HepG2 (cell line): ENCODE results near the gene TYMP. TPM values are rescaled to one million over a fixed set of nuclear protein-coding genes. Genes with fewer than 3 reads are reported as not detected.

Experiments
- ATAC-seq: fragments of 200-7000 bp; cut with Tn5 transposase; 3 replicates; pipeline ENCODE4 v1.9.1; 2020; ENCODE audit warnings: mild to moderate bottlenecking, moderate library complexity
- BruUV-seq: library from RNA; stranded (reverse); fragments of 400-500 nt; replicated peaks from 2 replicates; lab custom pipeline; 2021; lab: Mats Ljungman, UMichigan
- CTCF ChIA-PET: fragments of 300-600 bp; formaldehyde crosslinking; extraction: SDS; loops from one replicate; lab custom pipeline; 2021; ENCODE audit warnings: low total read pairs, inconsistent platforms, low intra/inter-chr PET ratio; lab: Yijun Ruan, JAX
- POLR2A ChIA-PET: fragments of 350-600 bp; sonication (Branson Sonifier 250); formaldehyde crosslinking; loops from one replicate; lab custom pipeline; 2020; ENCODE audit warnings: antibody characterized with exemption, inconsistent platforms; lab: Yijun Ruan, JAX
- DNase-seq: peaks from one replicate; pipeline ENCODE4 v3.0.0-alpha.2; 2015; ENCODE audit warnings: low spot score
- FAIRE-seq: peaks from 3 replicates; lab custom pipeline; 2011; peaks lifted over from hg19 to GRCh38; lab: Jason Lieb, UNC
- H2AFZ ChIP-seq: one replicate; pipeline ENCODE4 v1.6.1; 2011; ENCODE audit warnings: low read length, inconsistent platforms
- H3K27ac ChIP-seq: fragments of 300-600 bp; 3 replicates; pipeline ENCODE4 v1.8.0; 2011; ENCODE audit warnings: mixed run types, mild to moderate bottlenecking, mixed read lengths, low read length, inconsistent platforms; ENCODE audit not compliant: insufficient read depth; ENCODE audit errors: extremely low read length
- H3K27me3 ChIP-seq, 2 experiments: fragments of 200-600 bp in 1 of 2; 2 replicates in 1 of 2; 3 replicates in 1 of 2; pipeline versions ENCODE4 v1.6.0 to v1.8.0; 2011; ENCODE audit warnings: low read length in 2 of 2, mild to moderate bottlenecking in 2 of 2, moderate library complexity in 2 of 2, inconsistent platforms in 1 of 2; ENCODE audit not compliant: insufficient read depth in 2 of 2, control insufficient read depth in 1 of 2
- H3K36me3 ChIP-seq, 2 experiments: fragments of 200-600 bp in 1 of 2; replicated peaks in 1 of 2; 2 replicates in 1 of 2; 3 replicates in 1 of 2; pipeline versions ENCODE4 v1.5.1 to v1.8.0; 2011; ENCODE audit warnings: low read length in 2 of 2, inconsistent platforms in 1 of 2; ENCODE audit not compliant: insufficient read depth in 2 of 2, control insufficient read depth in 1 of 2
- H3K4me1 ChIP-seq: 2 replicates; pipeline ENCODE4 v1.5.1; 2012; ENCODE audit warnings: low read length, inconsistent platforms; ENCODE audit not compliant: insufficient read depth
- H3K4me2 ChIP-seq: 2 replicates; pipeline ENCODE4 v1.6.0; 2011; ENCODE audit warnings: low read depth, low read length, inconsistent platforms
- H3K4me3 ChIP-seq, 3 experiments: fragments of 200-600 bp in 1 of 3; sonication (generic), shearing (Covaris generic) in 1 of 3; replicated peaks in 1 of 3; 2 replicates each; pipeline ENCODE4 v1.5.1; 2011 to 2016; ENCODE audit warnings: low read length in 3 of 3, inconsistent platforms in 2 of 3, low read depth in 2 of 3, mild to moderate bottlenecking in 2 of 3, control low read depth in 1 of 3, mixed read lengths in 1 of 3; ENCODE audit not compliant: insufficient read depth in 1 of 3
- H3K79me2 ChIP-seq: one replicate; pipeline ENCODE4 v1.6.1; 2011; ENCODE audit warnings: low read length, inconsistent platforms; ENCODE audit not compliant: insufficient read depth
- H3K9ac ChIP-seq: 2 replicates; pipeline ENCODE4 v1.6.0; 2011; ENCODE audit warnings: mild to moderate bottlenecking, low read depth, low read length, inconsistent platforms; ENCODE audit not compliant: insufficient read depth
- H3K9me3 ChIP-seq: 2 replicates; pipeline ENCODE4 v1.5.1; 2012; ENCODE audit warnings: mild to moderate bottlenecking, low read length
- H4K20me1 ChIP-seq: 2 replicates; pipeline ENCODE4 v1.6.0; 2011; ENCODE audit warnings: inconsistent platforms, mild to moderate bottlenecking, low read length, moderate library complexity; ENCODE audit not compliant: insufficient read depth
- ARID2 ChIP-seq: sonication (generic); formaldehyde crosslinking; IDR thresholded peaks from 2 replicates; pipeline ENCODE4 v1.8.1; 2022; ENCODE audit warnings: mild to moderate bottlenecking, missing genetic modification reagents, borderline replicate concordance
- BCL3 ChIP-seq: sonication (generic); formaldehyde crosslinking; IDR thresholded peaks from 2 replicates; pipeline ENCODE4 v1.5.1; 2020; ENCODE audit warnings: mild to moderate bottlenecking, missing genetic modification reagents, moderate library complexity
- DNMT3B ChIP-seq: conservative IDR thresholded peaks from 2 replicates; pipeline ENCODE4 v1.6.1; 2016; ENCODE audit warnings: missing biosample characterization, control low read depth
- FOXK2 ChIP-seq: fragments of 450-650 bp; IDR thresholded peaks from 2 replicates; pipeline ENCODE4 v1.6.1; 2016
- GLMP ChIP-seq: sonication (generic); formaldehyde crosslinking; IDR thresholded peaks from 2 replicates; pipeline ENCODE4 v1.9.0; 2021; ENCODE audit warnings: missing genetic modification reagents, mild to moderate bottlenecking, borderline replicate concordance
- GTF3A ChIP-seq: sonication (generic); formaldehyde crosslinking; conservative IDR thresholded peaks from 2 replicates; pipeline ENCODE4 v1.4.0; 2020; ENCODE audit warnings: mild to moderate bottlenecking, missing genetic modification reagents
- JUN ChIP-seq: sonication (generic); formaldehyde crosslinking; IDR thresholded peaks from 2 replicates; pipeline ENCODE4 v1.4.0; 2020; ENCODE audit warnings: mild to moderate bottlenecking, missing genetic modification reagents
- MXD4 ChIP-seq: IDR thresholded peaks from 2 replicates; pipeline ENCODE4 v1.6.1; 2016; ENCODE audit warnings: mild to moderate bottlenecking, missing biosample characterization, missing genetic modification reagents
- NFIC ChIP-seq: IDR thresholded peaks from 2 replicates; pipeline ENCODE4 v1.6.1; 2012; ENCODE audit warnings: mild to moderate bottlenecking, low read length, inconsistent platforms
- SNAI1 ChIP-seq: sonication (generic); formaldehyde crosslinking; IDR thresholded peaks from 2 replicates; pipeline ENCODE4 v1.5.0; 2020; ENCODE audit warnings: mild to moderate bottlenecking, missing genetic modification reagents, borderline replicate concordance
- ZBTB25 ChIP-seq: IDR thresholded peaks from 2 replicates; pipeline ENCODE4 v1.6.1; 2018; ENCODE audit warnings: missing genetic modification reagents
- ZNF234 ChIP-seq: sonication (generic); formaldehyde crosslinking; conservative IDR thresholded peaks from 2 replicates; pipeline ENCODE4 v1.5.1; 2020; ENCODE audit warnings: mild to moderate bottlenecking, missing genetic modification reagents
- ZNF839 ChIP-seq: sonication (generic); formaldehyde crosslinking; IDR thresholded peaks from 2 replicates; pipeline ENCODE4 v1.4.0; 2020; ENCODE audit warnings: missing genetic modification reagents, mild to moderate bottlenecking, borderline replicate concordance
- WGBS: methylation state at CpG from one replicate; pipeline ENCODE4 v1.1.6; 2017; ENCODE audit warnings: low lambda C conversion rate; 5-methylcytosine and 5-hydroxymethylcytosine counted together
- in situ Hi-C: cut with HindIII; loops from 2 replicates; pipeline ENCODE4 v1.10.0; 2017; ENCODE audit warnings: low pct_unique_long_range_greater_than_20kb; ENCODE audit not compliant: extremely low pct_ligation_motif_present
- intact Hi-C: fragments of 100-400 bp; cut with micrococcal nuclease; formaldehyde crosslinking; loops from one replicate; pipeline ENCODE4 v1.10.0; 2022; ENCODE audit not compliant: unreplicated experiment
- polyA plus RNA-seq, 8 experiments: library from polyadenylated mRNA; depleted of rRNA in 3 of 8; stranded (reverse) in 7 of 8; unstranded in 1 of 8; fragments of >200 nt; fragmentation: Illumina TruSeq in 4 of 8; extraction: Trizol in 4 of 8; gene quantifications; 2 replicates each; pipeline versions ENCODE4 v1.2.1 to v1.2.3, GENCODE V29; 2011 to 2016; ENCODE audit warnings: low read depth in 4 of 8, missing spikeins in 1 of 8, mixed read lengths in 1 of 8; ENCODE audit not compliant: insufficient read depth in 1 of 8
- total RNA-seq, 5 experiments: library from RNA; depleted of rRNA; stranded (reverse); fragments of >200 nt; fragmentation: Illumina TruSeq; extraction: Trizol; gene quantifications; 2 replicates each; pipeline ENCODE4 v1.2.3, GENCODE V29; 2016; ENCODE audit warnings: low read depth in 1 of 5
- TF ChIP-seq, protein P1 (sequence below): IDR thresholded peaks from 2 replicates; pipeline ENCODE4 v1.6.1; 2016; ENCODE audit warnings: missing compliant biosample characterization, missing genetic modification reagents, borderline replicate concordance
- TF ChIP-seq, protein P2 (sequence below): sonication (generic); formaldehyde crosslinking; IDR thresholded peaks from 2 replicates; pipeline ENCODE4 v1.4.0; 2020; ENCODE audit warnings: mild to moderate bottlenecking, missing genetic modification reagents, borderline replicate concordance

Gene TYMP
- total and polyA plus RNA-seq, 2 of the 13 experiments (the other 11 are each of a cell fraction or from before 2014, with no cell fraction given) = 3.9 to 4.3 TPM

- intact Hi-C loops = no loop called here
- TF ChIP-seq SNAI1 (CRISPR knock-in tag) (no peak), ZNF839 (CRISPR knock-in tag) (no peak), NFIC (no peak), BCL3 (CRISPR knock-in tag) (no peak), ZBTB25 (CRISPR knock-in tag) (no peak), GTF3A (CRISPR knock-in tag) (no peak), ZNF234 (CRISPR knock-in tag) (no peak), JUN (CRISPR knock-in tag) (no peak), MXD4 (CRISPR knock-in tag) (no peak), GLMP (CRISPR knock-in tag) (no peak), FOXK2 (no peak), ARID2 (CRISPR knock-in tag) (no peak), DNMT3B (no peak)
- TF ChIP-seq, protein P1, sequence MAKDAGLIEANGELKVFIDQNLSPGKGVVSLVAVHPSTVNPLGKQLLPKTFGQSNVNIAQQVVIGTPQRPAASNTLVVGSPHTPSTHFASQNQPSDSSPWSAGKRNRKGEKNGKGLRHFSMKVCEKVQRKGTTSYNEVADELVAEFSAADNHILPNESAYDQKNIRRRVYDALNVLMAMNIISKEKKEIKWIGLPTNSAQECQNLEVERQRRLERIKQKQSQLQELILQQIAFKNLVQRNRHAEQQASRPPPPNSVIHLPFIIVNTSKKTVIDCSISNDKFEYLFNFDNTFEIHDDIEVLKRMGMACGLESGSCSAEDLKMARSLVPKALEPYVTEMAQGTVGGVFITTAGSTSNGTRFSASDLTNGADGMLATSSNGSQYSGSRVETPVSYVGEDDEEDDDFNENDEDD (CRISPR knock-in tag) = no peak
- TF ChIP-seq, protein P2, sequence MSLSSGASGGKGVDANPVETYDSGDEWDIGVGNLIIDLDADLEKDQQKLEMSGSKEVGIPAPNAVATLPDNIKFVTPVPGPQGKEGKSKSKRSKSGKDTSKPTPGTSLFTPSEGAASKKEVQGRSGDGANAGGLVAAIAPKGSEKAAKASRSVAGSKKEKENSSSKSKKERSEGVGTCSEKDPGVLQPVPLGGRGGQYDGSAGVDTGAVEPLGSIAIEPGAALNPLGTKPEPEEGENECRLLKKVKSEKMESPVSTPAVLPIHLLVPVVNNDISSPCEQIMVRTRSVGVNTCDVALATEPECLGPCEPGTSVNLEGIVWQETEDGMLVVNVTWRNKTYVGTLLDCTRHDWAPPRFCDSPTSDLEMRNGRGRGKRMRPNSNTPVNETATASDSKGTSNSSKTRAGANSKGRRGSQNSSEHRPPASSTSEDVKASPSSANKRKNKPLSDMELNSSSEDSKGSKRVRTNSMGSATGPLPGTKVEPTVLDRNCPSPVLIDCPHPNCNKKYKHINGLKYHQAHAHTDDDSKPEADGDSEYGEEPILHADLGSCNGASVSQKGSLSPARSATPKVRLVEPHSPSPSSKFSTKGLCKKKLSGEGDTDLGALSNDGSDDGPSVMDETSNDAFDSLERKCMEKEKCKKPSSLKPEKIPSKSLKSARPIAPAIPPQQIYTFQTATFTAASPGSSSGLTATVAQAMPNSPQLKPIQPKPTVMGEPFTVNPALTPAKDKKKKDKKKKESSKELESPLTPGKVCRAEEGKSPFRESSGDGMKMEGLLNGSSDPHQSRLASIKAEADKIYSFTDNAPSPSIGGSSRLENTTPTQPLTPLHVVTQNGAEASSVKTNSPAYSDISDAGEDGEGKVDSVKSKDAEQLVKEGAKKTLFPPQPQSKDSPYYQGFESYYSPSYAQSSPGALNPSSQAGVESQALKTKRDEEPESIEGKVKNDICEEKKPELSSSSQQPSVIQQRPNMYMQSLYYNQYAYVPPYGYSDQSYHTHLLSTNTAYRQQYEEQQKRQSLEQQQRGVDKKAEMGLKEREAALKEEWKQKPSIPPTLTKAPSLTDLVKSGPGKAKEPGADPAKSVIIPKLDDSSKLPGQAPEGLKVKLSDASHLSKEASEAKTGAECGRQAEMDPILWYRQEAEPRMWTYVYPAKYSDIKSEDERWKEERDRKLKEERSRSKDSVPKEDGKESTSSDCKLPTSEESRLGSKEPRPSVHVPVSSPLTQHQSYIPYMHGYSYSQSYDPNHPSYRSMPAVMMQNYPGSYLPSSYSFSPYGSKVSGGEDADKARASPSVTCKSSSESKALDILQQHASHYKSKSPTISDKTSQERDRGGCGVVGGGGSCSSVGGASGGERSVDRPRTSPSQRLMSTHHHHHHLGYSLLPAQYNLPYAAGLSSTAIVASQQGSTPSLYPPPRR = no peak
Measured at GRCh38 chr22:50502096-50502495, 27.7 kb downstream of the TYMP start.

More at GRCh38 chr22:50502096-50502495, 27.7 kb downstream of the TYMP start:
- Histone ChIP-seq H3K27ac (no peak overlapping the region), H3K9ac (no peak overlapping the region), H3K4me1 (peaks cover 29% of the 10 kb centered on the region), H4K20me1 (no peaks in the 10 kb centered on the region), H3K79me2 (peaks cover 8% of the 10 kb centered on the region), H2AFZ (no peak overlapping the region), H3K4me2 (no peak overlapping the region), H3K27me3 (no peaks in the 10 kb centered on the region; a peak in 1 of 5 replicates), H3K4me3 (no peak overlapping the region), H3K9me3 (no peaks in the 10 kb centered on the region), H3K36me3 (peaks cover 2 to 10% of the 10 kb centered on the region in 2 experiments; a peak in 1 of 5 replicates)
- in situ Hi-C loops = no loop called here
- 99% methylated on average over 5 of the region's 6 CpGs for WGBS
- POLR2A ChIA-PET = interaction anchor here (1.0 to 1.1 kb wide), 2 partner anchors 16 to 23 kb away, joined by 3 to 4 read pairs; partner anchors contain the start of genes MIOX and SCO2
- DNase-seq (no peak), FAIRE-seq (no peak), ATAC-seq (no peak)
- CTCF ChIA-PET = no interaction called here
- no TSS peak for BruUV-seq
